Spleen (tissue), 11 donors: ENCODE data around the gene CTBS. TPM values are rescaled to one million over a fixed set of nuclear protein-coding genes. Genes with fewer than 3 reads are reported as not detected.
A peak's percentile ranks its signal among the peaks of the same experiment; 100 is the strongest.

ENCODE experiments used
- DNase-seq: peaks from one replicate; pipeline ENCODE4 v3.0.0-alpha.2; 2020
- H3K27ac ChIP-seq, 8 donors: fragments of 200-600 bp; sonication (generic) in 7 of 8; 1 replicate in 4 of 8; 2 replicates in 4 of 8; pipeline versions ENCODE4 v1.5.0 to v1.8.0; 2016 to 2021; ENCODE audit warnings: inconsistent platforms in 4 of 8, mild to moderate bottlenecking in 4 of 8, moderate library complexity in 1 of 8
- H3K27me3 ChIP-seq, 7 donors: fragments of 200-600 bp; sonication (generic) in 6 of 7; replicated peaks in 1 of 7; 1 replicate in 4 of 7; 2 replicates in 3 of 7; pipeline versions ENCODE4 v1.5.0 to v1.8.0; 2016 to 2021; ENCODE audit warnings: inconsistent platforms in 3 of 7, mild to moderate bottlenecking in 1 of 7
- H3K36me3 ChIP-seq, 6 donors: fragments of 200-600 bp; sonication (generic) in 5 of 6; 1 replicate in 4 of 6; 2 replicates in 2 of 6; pipeline versions ENCODE4 v1.5.0 to v1.8.0; 2016 to 2021; ENCODE audit warnings: inconsistent platforms in 2 of 6
- H3K4me1 ChIP-seq, 6 donors: fragments of 200-600 bp; sonication (generic) in 5 of 6; 1 replicate in 3 of 6; 2 replicates in 3 of 6; pipeline versions ENCODE4 v1.5.0 to v1.8.0; 2016 to 2021; ENCODE audit warnings: inconsistent platforms in 3 of 6
- H3K4me3 ChIP-seq, 8 donors: fragments of 200-600 bp; sonication (generic) in 7 of 8; 1 replicate in 4 of 8; 2 replicates in 4 of 8; pipeline versions ENCODE4 v1.5.0 to v1.8.0; 2016 to 2021; ENCODE audit warnings: inconsistent platforms in 4 of 8, mild to moderate bottlenecking in 4 of 8, moderate library complexity in 2 of 8
- H3K9me3 ChIP-seq, 8 donors: fragments of 200-600 bp; sonication (generic) in 7 of 8; 1 replicate in 4 of 8; 2 replicates in 4 of 8; pipeline versions ENCODE4 v1.5.0 to v1.8.0; 2016 to 2021; ENCODE audit warnings: inconsistent platforms in 4 of 8
- POLR2A ChIP-seq, 3 donors: fragments of 450-650 bp; IDR thresholded peaks; one replicate each; pipeline ENCODE4 v1.5.1; 2017; ENCODE audit warnings: antibody characterized with exemption in 3 of 3, mild to moderate bottlenecking in 1 of 3
- POLR2AphosphoS5 ChIP-seq, 3 donors: sonication (generic); formaldehyde crosslinking; IDR thresholded peaks; one replicate each; pipeline ENCODE4 v1.5.1; 2017; ENCODE audit warnings: antibody characterized with exemption in 3 of 3
- whole genome bisulfite sequencing, 5 donors: extraction: QIAGEN DNeasy Blood & Tissue Kit in 3 of 5; methylation state at CpG; one replicate each; pipeline versions ENCODE4 v1.1.5 to v1.1.7; 2013 to 2018; 5-methylcytosine and 5-hydroxymethylcytosine counted together
- intact Hi-C: fragments of 100-400 bp; cut with DNase I; formaldehyde crosslinking; loops from one replicate; pipeline ENCODE4 v1.15.0; 2023; ENCODE audit warnings: low total_unique reads
- polyA plus RNA-seq, 3 donors: library from polyadenylated mRNA; stranded (reverse); fragments of 200-250 nt; gene quantifications; one replicate each; pipeline ENCODE4 v1.2.1, GENCODE V29; 2013
- total RNA-seq, 7 donors: library from RNA; depleted of rRNA in 3 of 7; stranded (reverse); fragments of >200 nt in 3 of 7; fragmentation: NEBNext Ultra II Directional in 4 of 7; extraction: Animal tissue kit (Norgen Biotek cat#: 25700) in 4 of 7; gene quantifications; one replicate each; pipeline versions ENCODE4 v1.1.0 to v1.2.1, GENCODE V29; 2016 to 2021
- TF ChIP-seq, protein P1 (sequence below), 11 experiments: fragments of 200-600 bp in 7 of 11; fragments of 450-650 bp in 4 of 11; sonication (generic) in 4 of 11; IDR thresholded peaks in 8 of 11; conservative IDR thresholded peaks in 3 of 11; 1 replicate in 7 of 11; 2 replicates in 4 of 11; pipeline versions ENCODE4 v1.4.0 to v1.8.0; 2016 to 2021; ENCODE audit warnings: antibody characterized with exemption in 11 of 11, inconsistent platforms in 4 of 11, mild to moderate bottlenecking in 1 of 11
- donor health status: healthy with polysubstance abuse.
- donor health status: DM: no; HTN: no; CAD: no; lungs with moderate emphysema.
- donor health status: DM: no; HTN: no; CAD: no.
- donor health status: Bipolar disorder and iron deficiency.
- donor health status: healthy.
- donor health status: DM: no; HTN: no; CAD: no.
- donor health status: DM: yes; HTN: yes; CAD: no.

Gene CTBS
- total and polyA plus RNA-seq, 10 donors = 7.0 to 43.3 (median 34.8) TPM

DNA sequence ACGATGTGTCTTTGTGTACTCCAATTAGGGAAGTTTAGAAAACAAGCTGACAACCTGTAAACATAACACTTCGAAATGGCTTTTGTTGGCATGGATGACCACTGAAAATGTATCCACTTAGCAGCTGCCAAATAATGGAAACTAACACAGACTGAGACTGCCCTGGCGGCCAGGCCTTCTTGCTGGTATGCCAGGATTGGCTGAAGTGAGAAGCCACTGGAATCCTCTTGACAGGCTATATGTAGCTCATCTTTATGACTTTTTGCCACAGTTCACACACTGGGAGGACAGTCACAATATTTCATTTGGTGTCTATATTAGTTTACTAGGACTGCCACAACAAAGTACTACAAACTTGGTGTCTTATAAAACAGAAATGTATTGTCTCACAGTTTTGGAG, 12.9 kb upstream of the CTBS start:
- no peak overlapping the region for H3K4me3 ChIP-seq
- no peak overlapping the region for H3K27ac ChIP-seq
- 90 to 98% (median 92%) methylated on average over 3 of the region's 3 CpGs for WGBS, 5 donors
- no peak for DNase-seq
- peaks cover 0 to 18% (median 17%) of the 10 kb centered on the region in 6 donors for H3K4me1 ChIP-seq
- H3K9me3 ChIP-seq = no peaks in the 10 kb centered on the region
- H3K36me3 ChIP-seq = no peaks in the 10 kb centered on the region
- intact Hi-C loops = no loop called here
- TF ChIP-seq POLR2AphosphoS5 (IDR thresholded peaks at IDR 0.05) (no peak), POLR2A (IDR thresholded peaks at IDR 0.05) (no peak)
- TF ChIP-seq, protein P1, sequence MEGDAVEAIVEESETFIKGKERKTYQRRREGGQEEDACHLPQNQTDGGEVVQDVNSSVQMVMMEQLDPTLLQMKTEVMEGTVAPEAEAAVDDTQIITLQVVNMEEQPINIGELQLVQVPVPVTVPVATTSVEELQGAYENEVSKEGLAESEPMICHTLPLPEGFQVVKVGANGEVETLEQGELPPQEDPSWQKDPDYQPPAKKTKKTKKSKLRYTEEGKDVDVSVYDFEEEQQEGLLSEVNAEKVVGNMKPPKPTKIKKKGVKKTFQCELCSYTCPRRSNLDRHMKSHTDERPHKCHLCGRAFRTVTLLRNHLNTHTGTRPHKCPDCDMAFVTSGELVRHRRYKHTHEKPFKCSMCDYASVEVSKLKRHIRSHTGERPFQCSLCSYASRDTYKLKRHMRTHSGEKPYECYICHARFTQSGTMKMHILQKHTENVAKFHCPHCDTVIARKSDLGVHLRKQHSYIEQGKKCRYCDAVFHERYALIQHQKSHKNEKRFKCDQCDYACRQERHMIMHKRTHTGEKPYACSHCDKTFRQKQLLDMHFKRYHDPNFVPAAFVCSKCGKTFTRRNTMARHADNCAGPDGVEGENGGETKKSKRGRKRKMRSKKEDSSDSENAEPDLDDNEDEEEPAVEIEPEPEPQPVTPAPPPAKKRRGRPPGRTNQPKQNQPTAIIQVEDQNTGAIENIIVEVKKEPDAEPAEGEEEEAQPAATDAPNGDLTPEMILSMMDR (IDR thresholded peaks at IDR 0.05 in 8 of 11, conservative IDR thresholded peaks at IDR 0.05 in 3 of 11) = no peak
- no peaks in the 10 kb centered on the region for H3K27me3 ChIP-seq

DNA sequence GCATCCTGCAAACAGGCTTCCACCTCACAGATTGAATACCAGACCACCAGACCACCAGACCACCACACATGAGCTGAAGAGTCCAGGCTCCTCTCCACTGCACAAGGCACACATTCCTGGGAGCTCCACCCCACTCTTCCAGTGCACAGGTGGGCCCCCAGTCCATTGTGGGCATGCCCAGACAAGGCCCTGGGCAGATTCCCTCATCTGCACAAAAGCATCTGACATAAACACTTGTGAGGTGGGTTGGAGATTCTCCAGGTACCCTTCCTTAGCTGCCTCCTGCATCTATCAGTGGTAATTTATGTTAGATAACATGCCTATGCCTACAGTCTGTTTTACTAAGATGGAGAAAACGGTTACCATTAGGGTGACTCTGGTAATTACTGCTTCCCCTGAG, 11.6 kb upstream of the CTBS start:
- DNase-seq = no peak
- Histone ChIP-seq H3K27me3 (no peaks in the 10 kb centered on the region), H3K9me3 (no peaks in the 10 kb centered on the region), H3K36me3 (no peaks in the 10 kb centered on the region), H3K4me1 (peaks cover 0 to 18% (median 17%) of the 10 kb centered on the region in 6 donors), H3K4me3 (no peak overlapping the region), H3K27ac (no peak overlapping the region)
- intact Hi-C loops = no loop called here
- TF ChIP-seq POLR2A (IDR thresholded peaks at IDR 0.05) (no peak), POLR2AphosphoS5 (IDR thresholded peaks at IDR 0.05) (no peak)
- TF ChIP-seq, protein P1 (IDR thresholded peaks at IDR 0.05 in 8 of 11, conservative IDR thresholded peaks at IDR 0.05 in 3 of 11) = no peak
- WGBS, 5 donors = 0 to 96% (median 58%) methylated on average over 1 of the region's 1 CpG

DNA sequence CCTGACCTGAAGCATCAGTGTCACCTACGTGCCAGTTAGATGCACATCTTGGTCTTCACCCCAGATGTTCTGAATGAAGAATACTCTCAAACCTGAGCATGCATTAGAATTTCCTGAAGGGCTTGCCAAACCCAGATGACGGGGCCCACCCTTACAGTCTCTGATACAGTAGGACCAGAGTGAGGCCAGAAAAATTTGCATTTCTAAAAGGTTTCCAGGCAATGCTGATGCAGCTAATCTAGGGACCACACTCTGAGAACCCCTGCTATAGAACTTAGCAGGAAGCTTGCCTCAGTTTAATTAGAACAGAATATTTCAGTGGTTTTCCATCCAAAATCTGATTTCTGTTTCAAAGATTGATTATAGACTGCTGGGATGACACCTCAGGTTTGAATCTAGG, 9.9 kb upstream of the CTBS start:
- Histone ChIP-seq H3K27me3 (no peaks in the 10 kb centered on the region), H3K4me1 (peaks cover 0 to 18% (median 17%) of the 10 kb centered on the region in 6 donors), H3K9me3 (no peaks in the 10 kb centered on the region), H3K36me3 (no peaks in the 10 kb centered on the region), H3K27ac (peak overlapping the region in 6 of 8 donors; percentile 46 to 71 (median 61)), H3K4me3 (no peak overlapping the region)
- TF ChIP-seq POLR2A (IDR thresholded peaks at IDR 0.05) (no peak), POLR2AphosphoS5 (IDR thresholded peaks at IDR 0.05) (no peak)
- TF ChIP-seq, protein P1 (IDR thresholded peaks at IDR 0.05 in 8 of 11, conservative IDR thresholded peaks at IDR 0.05 in 3 of 11) = no peak
- intact Hi-C loops = no loop called here
- DNase-seq = no peak
- 58 to 78% (median 64%) methylated on average over 2 of the region's 2 CpGs for WGBS, 5 donors

DNA sequence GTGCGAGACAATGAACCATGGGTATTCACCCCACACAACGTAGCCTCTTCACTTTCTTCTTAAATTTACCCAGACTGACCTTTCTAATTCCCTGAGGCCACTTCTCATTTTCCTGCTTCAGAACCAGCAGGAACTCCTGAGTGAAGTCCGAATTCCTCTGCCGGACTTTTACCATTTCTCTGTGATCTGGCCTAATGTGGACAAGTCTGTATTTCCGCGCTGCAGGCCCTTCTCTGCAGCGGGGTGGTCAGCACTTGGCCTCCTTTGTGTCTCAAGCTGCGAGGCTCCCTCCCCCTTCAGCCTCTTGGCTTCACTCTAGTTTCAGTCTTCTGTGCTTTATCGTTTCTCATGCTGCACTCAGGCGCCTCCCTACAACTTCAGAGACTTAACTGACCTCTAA, 9.4 kb upstream of the CTBS start:
- no peaks in the 10 kb centered on the region for H3K36me3 ChIP-seq
- DNase-seq = no peak
- no peaks in the 10 kb centered on the region for H3K9me3 ChIP-seq
- H3K27ac ChIP-seq = peak overlapping the region in 7 of 8 donors; percentile 30 to 71 (median 56)
- H3K4me1 ChIP-seq = peaks cover 0 to 18% (median 17%) of the 10 kb centered on the region in 6 donors
- TF ChIP-seq POLR2AphosphoS5 (IDR thresholded peaks at IDR 0.05) = no peak
- TF ChIP-seq, protein P1 (IDR thresholded peaks at IDR 0.05 in 8 of 11, conservative IDR thresholded peaks at IDR 0.05 in 3 of 11) = no peak
- no peak for TF ChIP-seq POLR2A (IDR thresholded peaks at IDR 0.05)
- no peak overlapping the region for H3K4me3 ChIP-seq
- no peaks in the 10 kb centered on the region for H3K27me3 ChIP-seq
- intact Hi-C loops = no loop called here
- 62 to 74% (median 71%) methylated on average over 10 of the region's 10 CpGs for WGBS, 5 donors
